Neural progenitor cell (in vitro differentiated cells): ENCODE results near the gene ARID2.

ENCODE experiments used
- CTCF ChIP-seq: fragments of 200-600 bp; sonication (generic); IDR thresholded peaks from 2 replicates; pipeline ENCODE4 v1.5.1; 2017; ENCODE audit warnings: antibody characterized with exemption, mild to moderate bottlenecking
- EZH2 ChIP-seq: fragments of 200-600 bp; sonication (generic); IDR thresholded peaks from 2 replicates; pipeline ENCODE4 v1.6.1; 2017; ENCODE audit warnings: antibody characterized with exemption, mild to moderate bottlenecking, moderate library complexity
- EZH2phosphoT487 ChIP-seq: fragments of 200-600 bp; sonication (generic); IDR thresholded peaks from 2 replicates; pipeline ENCODE4 v1.6.1; 2017; ENCODE audit warnings: antibody characterized with exemption

- TF ChIP-seq CTCF (no peak), EZH2 (no peak), EZH2phosphoT487 (no peak)
Observed at GRCh38 chr12:45880533-45880932, 151.0 kb downstream of the ARID2 start.
